ENCODE measurements around the gene CERS5. TPM values are rescaled to one million over a fixed set of nuclear protein-coding genes. Genes with fewer than 3 reads are reported as not detected.

Gene CERS5
- total and polyA plus RNA-seq, 10 of the 15 experiments (the other 5 are each of a cell fraction or from before 2014, with no cell fraction given), result 6.8 to 50.1 (median 31.8) TPM

- 65% methylated on average over 2 of the region's 2 CpGs for WGBS (ENCODE audit: insufficient coverage, insufficient replicate concordance, low lambda C conversion rate, missing lambda C conversion rate)
- TF ChIP-seq CHD4 (IDR thresholded peaks at IDR 0.05), result no peak
- peak; percentile 39; the same call in 1 of the 2 replicates for TF ChIP-seq SMC3 (IDR thresholded peaks at IDR 0.05; ENCODE audit: borderline replicate concordance, low read length)
- TF ChIP-seq RAD21 (IDR thresholded peaks at IDR 0.05; ENCODE audit: insufficient read depth, low read depth, low read length), result peak; percentile 48
- no peak for TF ChIP-seq CHD2 (IDR thresholded peaks at IDR 0.05; ENCODE audit: borderline replicate concordance, low read depth, low read length)
- TF ChIP-seq, protein P1, sequence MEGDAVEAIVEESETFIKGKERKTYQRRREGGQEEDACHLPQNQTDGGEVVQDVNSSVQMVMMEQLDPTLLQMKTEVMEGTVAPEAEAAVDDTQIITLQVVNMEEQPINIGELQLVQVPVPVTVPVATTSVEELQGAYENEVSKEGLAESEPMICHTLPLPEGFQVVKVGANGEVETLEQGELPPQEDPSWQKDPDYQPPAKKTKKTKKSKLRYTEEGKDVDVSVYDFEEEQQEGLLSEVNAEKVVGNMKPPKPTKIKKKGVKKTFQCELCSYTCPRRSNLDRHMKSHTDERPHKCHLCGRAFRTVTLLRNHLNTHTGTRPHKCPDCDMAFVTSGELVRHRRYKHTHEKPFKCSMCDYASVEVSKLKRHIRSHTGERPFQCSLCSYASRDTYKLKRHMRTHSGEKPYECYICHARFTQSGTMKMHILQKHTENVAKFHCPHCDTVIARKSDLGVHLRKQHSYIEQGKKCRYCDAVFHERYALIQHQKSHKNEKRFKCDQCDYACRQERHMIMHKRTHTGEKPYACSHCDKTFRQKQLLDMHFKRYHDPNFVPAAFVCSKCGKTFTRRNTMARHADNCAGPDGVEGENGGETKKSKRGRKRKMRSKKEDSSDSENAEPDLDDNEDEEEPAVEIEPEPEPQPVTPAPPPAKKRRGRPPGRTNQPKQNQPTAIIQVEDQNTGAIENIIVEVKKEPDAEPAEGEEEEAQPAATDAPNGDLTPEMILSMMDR (IDR thresholded peaks at IDR 0.05 in 2 of 3, conservative IDR thresholded peaks at IDR 0.05 in 1 of 3; ENCODE audit: control insufficient read depth in 2 of 3, extremely low read depth in 1 of 3, insufficient read depth in 1 of 3, low read depth in 3 of 3, low read length in 3 of 3), result peak; percentile 37 to 47 (median 46); a peak in 4 of 6 replicates
- no peak for TF ChIP-seq SMARCA5 (IDR thresholded peaks at IDR 0.05)
- TF ChIP-seq PML (IDR thresholded peaks at IDR 0.05; ENCODE audit: low read length), result no peak
- TF ChIP-seq, protein P2, sequence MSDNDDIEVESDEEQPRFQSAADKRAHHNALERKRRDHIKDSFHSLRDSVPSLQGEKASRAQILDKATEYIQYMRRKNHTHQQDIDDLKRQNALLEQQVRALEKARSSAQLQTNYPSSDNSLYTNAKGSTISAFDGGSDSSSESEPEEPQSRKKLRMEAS (IDR thresholded peaks at IDR 0.05; ENCODE audit: low read depth, low read length), result no peak
- no peak for TF ChIP-seq GATAD2B (conservative IDR thresholded peaks at IDR 0.05; ENCODE audit: low read depth)
- no peak for TF ChIP-seq TAF1 (IDR thresholded peaks at IDR 0.05; ENCODE audit: borderline replicate concordance, low read depth, low read length)
- TF ChIP-seq SMAD1 (IDR thresholded peaks at IDR 0.05; ENCODE audit: low read depth, partially characterized antibody), result no peak
- TF ChIP-seq, protein P3, sequence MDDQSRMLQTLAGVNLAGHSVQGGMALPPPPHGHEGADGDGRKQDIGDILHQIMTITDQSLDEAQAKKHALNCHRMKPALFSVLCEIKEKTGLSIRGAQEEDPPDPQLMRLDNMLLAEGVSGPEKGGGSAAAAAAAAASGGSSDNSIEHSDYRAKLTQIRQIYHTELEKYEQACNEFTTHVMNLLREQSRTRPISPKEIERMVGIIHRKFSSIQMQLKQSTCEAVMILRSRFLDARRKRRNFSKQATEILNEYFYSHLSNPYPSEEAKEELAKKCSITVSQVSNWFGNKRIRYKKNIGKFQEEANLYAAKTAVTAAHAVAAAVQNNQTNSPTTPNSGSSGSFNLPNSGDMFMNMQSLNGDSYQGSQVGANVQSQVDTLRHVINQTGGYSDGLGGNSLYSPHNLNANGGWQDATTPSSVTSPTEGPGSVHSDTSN (IDR thresholded peaks at IDR 0.05; ENCODE audit: insufficient replicate concordance, low read depth, low read length), result no peak
- no peak for TF ChIP-seq E2F8 (IDR thresholded peaks at IDR 0.05; ENCODE audit: low read depth, partially characterized antibody)
- no peak for TF ChIP-seq MTA2 (IDR thresholded peaks at IDR 0.05; ENCODE audit: low read depth)
- no peak for TF ChIP-seq IKZF2 (IDR thresholded peaks at IDR 0.05)
- no peak for TF ChIP-seq RAD51 (IDR thresholded peaks at IDR 0.05)
- no peak for TF ChIP-seq EGR1 (IDR thresholded peaks at IDR 0.05; ENCODE audit: borderline replicate concordance in 1 of 2, low read depth in 2 of 2, low read length in 2 of 2)
- TF ChIP-seq STAT1 (conservative IDR thresholded peaks at IDR 0.05), result no peak
Observed at GRCh38 chr12:50132505-50133135, 34.5 kb downstream of the CERS5 start.

More at GRCh38 chr12:50132505-50133135, 34.5 kb downstream of the CERS5 start:
- CTCF ChIA-PET, result interaction anchor here (0.6 to 11.1 kb wide), 26 partner anchors 9 to 505 kb away, joined by 3 to 89 read pairs (median 4); partner anchors contain the start of genes COX14 and SMARCD1
- no peak for DNase-seq (ENCODE audit: low read depth, low spot score)
- H3K4me1 ChIP-seq (ENCODE audit: control insufficient read depth, insufficient read depth, low read length), result no peaks in the 10 kb centered on the region
- intact Hi-C loops (cut with micrococcal nuclease; ENCODE audit: unreplicated experiment) (loop anchor here (1.0 to 2.0 kb wide), 2 partner anchors 42 to 182 kb away; no protein-coding TSS in a partner anchor), in situ Hi-C loops (cut with MboI) (no loop called here)
- SMC1A ChIA-PET (ENCODE audit: uncharacterized antibody, unreplicated experiment), result interaction anchor here (0.8 to 1.8 kb wide), 14 partner anchors 17 to 182 kb away, joined by 3 to 10 read pairs (median 4); partner anchors contain the start of genes CERS5 and SMARCD1
- H3K4me3 ChIP-seq, result no peak overlapping the region
- RAD21 ChIA-PET (ENCODE audit: unreplicated experiment), result interaction anchor here (0.6 to 2.2 kb wide), 13 partner anchors 17 to 505 kb away, joined by 3 to 9 read pairs (median 3); partner anchors contain the start of gene SMARCD1
- POLR2A ChIA-PET, result interaction anchor here (0.6 kb wide), 1 partner anchor 164 kb away, joined by 6 read pairs; no protein-coding TSS in a partner anchor
- no peaks in the 10 kb centered on the region for H3K79me2 ChIP-seq (ENCODE audit: control insufficient read depth, insufficient read depth, low read length)
- FAIRE-seq, result peak; percentile 38
- ATAC-seq, result peak; percentile 51
- no peak overlapping the region for H3K27ac ChIP-seq (ENCODE audit: control insufficient read depth, insufficient read depth)
- peaks cover 14 to 29% of the 10 kb centered on the region in 2 experiments for H3K36me3 ChIP-seq (ENCODE audit: control insufficient read depth in 2 of 2, insufficient read depth in 2 of 2, low read length in 1 of 2)
- H4K20me1 ChIP-seq (ENCODE audit: control insufficient read depth, insufficient read depth), result no peaks in the 10 kb centered on the region
- no peak overlapping the region for H3K9ac ChIP-seq (ENCODE audit: control insufficient read depth, insufficient read depth, low read length)
- H2AFZ ChIP-seq (ENCODE audit: control insufficient read depth, low read depth, low read length), result no peak overlapping the region
- H3K9me3 ChIP-seq (replicated peaks; ENCODE audit: control insufficient read depth, insufficient read depth, low read length), result no peaks in the 10 kb centered on the region
- no peaks in the 10 kb centered on the region for H3K27me3 ChIP-seq (replicated peaks in 1 of 2; ENCODE audit: control insufficient read depth in 2 of 2, insufficient read depth in 2 of 2, low read length in 1 of 2)
- no TSS peak for BruUV-seq (replicated peaks)
- H3K4me2 ChIP-seq (ENCODE audit: control insufficient read depth, insufficient read depth), result no peak overlapping the region
